Activated CD4-positive, alpha-beta T cell treated with anti-CD3 and anti-CD28 coated beads for 48 hours (primary cell): ENCODE measurements around the gene PPP6C.
"Not testable (repeated sequence)": the region's sequence is repeated elsewhere in the genome, so short reads cannot be mapped to it uniquely, and the experiment has no call there.

Experiments used
- DNase-seq: peaks from one replicate; pipeline ENCODE4 v3.0.0-alpha.2; 2020

PPP6C gene

GRCh38 chr9:125189361-125190289 lies at the start of gene PPP6C:
TSS of gene PPP6C (minus strand) at chr9:125189803. CDS start at chr9:125189718, 85 bp downstream.
- peak; percentile 99 for DNase-seq

DNA sequence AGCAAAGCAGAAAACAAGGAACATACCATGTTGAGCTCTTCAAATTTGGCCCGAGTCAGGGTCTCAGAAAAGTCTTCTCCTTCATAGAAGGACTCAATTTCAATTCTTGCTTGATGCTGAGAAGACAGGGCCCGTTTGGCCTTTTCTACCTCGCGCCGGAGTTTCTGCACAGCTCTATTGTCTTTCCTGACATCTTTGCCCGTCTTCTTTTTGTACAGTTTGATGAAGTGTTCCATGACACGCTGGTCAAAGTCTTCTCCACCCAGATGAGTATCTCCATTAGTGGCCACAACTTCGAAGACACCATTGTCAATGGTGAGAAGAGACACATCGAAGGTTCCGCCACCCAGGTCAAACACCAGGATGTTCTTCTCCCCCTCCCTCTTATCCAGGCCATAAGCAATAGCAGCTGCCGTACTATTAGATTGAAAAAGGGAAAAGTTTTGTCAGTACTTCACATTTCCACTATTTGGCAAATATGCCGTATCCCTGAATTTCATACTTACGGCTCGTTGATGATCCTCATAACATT lies 49.4 kb upstream of the PPP6C start:
- DNase-seq: no peak

DNA sequence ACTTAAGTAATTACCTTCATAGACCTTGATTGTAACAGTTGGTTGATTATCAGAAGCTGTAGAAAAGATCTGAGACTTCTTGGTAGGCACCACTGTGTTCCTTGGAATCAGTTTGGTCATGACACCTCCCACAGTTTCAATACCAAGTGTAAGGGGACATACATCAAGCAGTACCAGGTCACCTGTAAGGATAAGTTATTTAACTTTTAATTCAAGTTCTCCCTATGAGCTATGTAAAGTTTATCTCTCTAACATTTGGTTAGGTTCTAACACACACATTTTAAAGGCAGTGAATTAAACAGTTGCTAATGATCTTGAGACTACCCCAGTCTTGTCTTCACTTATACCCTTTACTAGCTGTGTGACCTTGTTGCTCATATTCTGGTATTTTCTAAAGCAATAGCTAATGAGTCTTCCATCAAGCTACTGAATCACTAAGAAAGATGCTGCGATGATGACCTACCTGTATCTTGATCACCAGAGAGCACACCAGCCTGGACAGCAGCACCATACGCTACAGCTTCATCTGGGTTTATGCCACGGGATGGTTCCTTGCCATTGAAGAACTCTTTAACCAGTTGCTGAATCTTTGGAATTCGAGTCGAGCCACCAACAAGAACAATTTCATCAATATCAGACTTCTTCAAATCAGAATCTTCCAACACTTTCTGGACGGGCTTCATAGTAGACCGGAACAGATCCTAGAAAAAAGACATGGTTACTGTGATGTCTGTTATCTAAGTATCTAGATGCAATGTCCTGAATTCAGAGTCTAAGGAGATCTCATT lies 48.7 kb upstream of the PPP6C start:
- DNase-seq: no peak

GRCh38 chr9:125236520-125237159 lies 47.0 kb upstream of the PPP6C start:
- not testable (repeated sequence) for DNase-seq

DNA sequence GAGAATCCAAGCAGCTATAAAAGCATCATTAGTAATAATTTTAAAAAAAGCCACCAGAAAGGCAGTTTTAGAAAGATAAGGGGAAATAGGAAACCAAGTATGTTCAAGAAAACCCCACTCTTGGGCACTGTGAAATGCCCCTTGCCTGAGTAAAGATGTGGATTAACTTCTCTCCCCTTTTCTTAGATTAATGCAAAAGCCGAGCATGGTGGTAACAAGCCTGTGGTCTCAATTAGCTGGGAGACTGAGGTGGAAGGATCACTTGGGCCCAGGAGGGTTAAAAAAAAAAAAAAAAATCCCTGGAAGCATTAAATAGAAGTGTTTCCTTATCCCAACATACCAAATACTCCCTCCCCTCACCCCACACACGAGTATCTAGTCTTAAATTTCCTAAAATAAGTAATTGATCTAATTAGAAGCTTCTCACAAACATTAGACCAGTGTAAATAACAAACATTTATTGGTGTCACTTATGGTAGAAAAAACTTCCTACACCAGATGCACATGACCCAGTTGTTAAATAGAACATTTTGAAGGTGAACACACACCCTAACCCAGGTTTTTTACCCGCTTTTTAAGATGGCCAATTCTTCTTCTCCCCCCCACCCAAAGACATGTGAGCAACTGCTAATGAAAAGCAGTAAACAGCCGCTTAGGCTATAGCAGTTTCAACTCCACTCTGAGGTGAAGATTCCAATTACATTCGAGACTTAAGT lies 46.4 kb upstream of the PPP6C start:
- DNase-seq: no peak

GRCh38 chr9:125234099-125234498 lies 44.5 kb upstream of the PPP6C start:
- not testable (repeated sequence) for DNase-seq

DNA sequence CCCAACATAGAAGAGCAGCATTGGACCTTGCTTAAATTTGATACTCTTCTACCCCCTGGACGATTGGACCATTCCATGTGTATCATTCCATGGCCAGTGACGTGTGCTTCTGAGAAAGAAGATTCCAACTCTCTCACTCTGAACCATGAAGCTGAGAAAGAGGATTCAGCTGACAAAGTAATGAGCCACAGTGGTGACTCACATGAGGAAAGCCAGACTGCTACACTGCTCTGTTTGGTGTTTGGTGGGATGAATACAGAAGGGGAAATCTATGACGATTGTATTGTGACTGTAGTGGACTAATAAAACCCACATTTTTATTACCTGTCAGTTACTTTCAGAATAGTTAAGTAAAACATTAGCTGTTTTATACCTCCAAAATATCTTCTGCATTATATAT lies 44.1 kb upstream of the PPP6C start:
- no peak for DNase-seq

DNA sequence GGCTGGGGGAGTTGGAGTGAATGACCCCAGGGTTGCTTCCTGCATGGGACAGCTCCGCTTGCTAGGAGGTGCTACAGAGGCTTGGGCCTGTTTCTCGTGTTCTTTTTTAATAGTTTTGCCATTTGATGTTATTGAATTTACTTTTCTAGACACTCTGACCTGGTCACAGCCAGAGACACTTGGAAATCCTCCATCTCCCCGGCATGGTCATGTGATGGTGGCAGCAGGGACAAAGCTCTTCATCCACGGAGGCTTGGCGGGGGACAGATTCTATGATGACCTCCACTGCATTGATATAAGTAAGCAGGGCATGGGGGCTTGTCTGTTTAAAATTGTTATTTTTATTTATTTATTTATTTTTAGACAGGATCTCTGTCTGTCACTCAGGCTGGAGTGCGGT lies 38.2 kb upstream of the PPP6C start:
- no peak for DNase-seq

GRCh38 chr9:125224858-125225257 lies 35.3 kb upstream of the PPP6C start:
- DNase-seq: not testable (repeated sequence)

- DNase-seq: no peak
These were observed 29.0 kb upstream of the PPP6C start for GRCh38 chr9:125218621-125219020.

- no peak for DNase-seq
These were observed 24.6 kb upstream of the PPP6C start for GRCh38 chr9:125214186-125214585.

- no peak for DNase-seq
These were observed 14.9 kb upstream of the PPP6C start for GRCh38 chr9:125204477-125204876.

- no peak for DNase-seq
These were observed 13.4 kb upstream of the PPP6C start for GRCh38 chr9:125202846-125203618.

GRCh38 chr9:125200216-125201047 lies 10.8 kb upstream of the PPP6C start, which contains the start of gene RABEPK:
TSS of gene RABEPK (plus strand) at chr9:125200542. CDS start at chr9:125203014, 2,472 bp downstream.
- peak; percentile 94 for DNase-seq

GRCh38 chr9:125195591-125195990 lies 6.0 kb upstream of the PPP6C start:
- not testable (repeated sequence) for DNase-seq

GRCh38 chr9:125194466-125194865 lies 4.9 kb upstream of the PPP6C start:
- DNase-seq: peak; percentile 15

DNA sequence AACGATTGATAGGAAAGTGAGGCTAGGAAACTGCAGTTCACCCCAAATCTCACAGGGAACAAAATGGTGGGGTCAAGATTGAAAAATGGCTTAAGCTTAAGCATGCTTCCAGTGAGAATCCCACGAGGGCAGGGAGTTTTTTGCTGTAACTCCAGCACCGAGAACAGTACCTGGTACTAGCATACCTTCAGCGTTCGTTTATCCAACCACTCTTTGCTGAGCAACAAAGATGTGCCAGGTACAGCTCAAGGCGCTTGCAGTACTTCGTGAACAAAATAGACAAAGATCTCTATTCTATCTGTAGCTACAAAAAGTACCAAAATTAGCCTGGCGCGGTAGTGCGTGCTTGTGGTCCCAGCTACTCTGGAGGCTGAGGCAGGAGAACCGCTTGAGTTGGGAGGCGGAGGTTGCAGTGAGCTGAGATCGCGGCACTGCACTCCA lies 778 bp upstream of the PPP6C start:
- peak; percentile 39 for DNase-seq

DNA sequence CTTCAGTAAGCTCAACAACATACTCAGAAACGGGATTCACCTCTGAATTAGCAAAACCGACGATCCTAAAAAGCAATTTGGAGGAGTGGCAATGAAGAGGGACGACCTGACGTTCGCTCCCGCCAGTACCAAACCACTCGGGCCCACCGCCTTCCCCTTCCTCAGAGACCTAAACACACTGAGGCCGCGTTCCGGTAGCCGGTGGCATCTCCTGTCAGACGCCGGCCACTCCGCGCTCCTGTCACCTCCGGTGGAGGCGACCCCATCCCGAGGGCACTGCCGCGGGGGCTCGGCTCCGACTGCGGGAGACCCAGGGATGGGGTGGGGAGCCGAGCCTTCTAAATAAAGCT lies 617 bp downstream of the PPP6C start:
- peak; percentile 53 for DNase-seq

DNA sequence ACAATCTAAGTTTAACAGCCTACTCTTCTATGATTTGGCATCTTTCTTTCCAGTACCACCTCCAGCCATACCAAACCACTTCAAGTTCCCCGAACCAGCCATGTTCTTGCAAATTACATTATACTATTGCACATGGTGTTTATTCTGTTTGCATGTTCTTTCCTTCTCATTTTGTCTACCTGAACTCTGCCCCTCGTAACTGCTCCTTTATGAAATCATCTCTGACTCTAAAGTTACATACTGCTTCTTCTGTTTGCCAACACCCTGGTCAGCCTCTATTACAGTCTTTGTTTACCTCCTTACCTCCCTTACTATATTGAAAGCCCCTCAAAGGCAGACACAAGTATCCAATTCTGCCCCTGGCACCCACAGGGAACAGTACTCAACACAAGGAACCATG lies 6.0 kb downstream of the PPP6C start:
- no peak for DNase-seq

GRCh38 chr9:125183054-125183453 lies 6.5 kb downstream of the PPP6C start:
- DNase-seq: no peak
